ENCODE measurements around the gene ACTR10.

The ACTR10 gene

GRCh38 chr14:58199726-58200479 is at the start of gene ACTR10:
ACTR10 (plus strand) TSS chr14:58200149; CDS start chr14:58200218, 69 bp downstream.
- peak; percentile 85 for DNase-seq

GRCh38 chr14:58150243-58150805 is 49.6 kb upstream of the ACTR10 start:
- no peak for DNase-seq

GRCh38 chr14:58151133-58152013 is 48.6 kb upstream of the ACTR10 start:
- DNase-seq, result peak in 1 of 2 experiments; percentile 13

- peak; percentile 56 to 75 for DNase-seq
Measured at GRCh38 chr14:58152014-58152857, 47.7 kb upstream of the ACTR10 start, which contains the start of gene ARMH4. ARMH4 (minus strand) TSS chr14:58152213; CDS start chr14:58139358, 12,855 bp downstream.

- DNase-seq, result no peak
Measured at GRCh38 chr14:58160561-58160960, 39.4 kb upstream of the ACTR10 start.

- DNase-seq, result peak; percentile 63 to 78
Measured at GRCh38 chr14:58166005-58166983, 33.7 kb upstream of the ACTR10 start.

- DNase-seq, result no peak
Measured at GRCh38 chr14:58167057-58167456, 32.9 kb upstream of the ACTR10 start.

GRCh38 chr14:58167891-58168290 is 32.1 kb upstream of the ACTR10 start:
- DNase-seq, result no peak

- DNase-seq, result peak; percentile 40 to 57
Measured at GRCh38 chr14:58171090-58171489, 28.9 kb upstream of the ACTR10 start.

- DNase-seq, result no peak
Measured at GRCh38 chr14:58177125-58177524, 22.8 kb upstream of the ACTR10 start.

GRCh38 chr14:58189176-58189575 is 10.8 kb upstream of the ACTR10 start:
- no peak for DNase-seq

GRCh38 chr14:58191763-58192601 is 8.0 kb upstream of the ACTR10 start:
- no peak for DNase-seq

GRCh38 chr14:58193542-58193941 is 6.4 kb upstream of the ACTR10 start:
- no peak for DNase-seq

GRCh38 chr14:58196198-58196597 is 3.8 kb upstream of the ACTR10 start:
- no peak for DNase-seq

GRCh38 chr14:58198086-58198485 is 1.9 kb upstream of the ACTR10 start:
- DNase-seq, result no peak

- no peak for DNase-seq
Measured at GRCh38 chr14:58200480-58200841, 512 bp downstream of the ACTR10 start.

GRCh38 chr14:58200846-58201245 is 897 bp downstream of the ACTR10 start:
- DNase-seq, result no peak

- DNase-seq, result no peak
Measured at GRCh38 chr14:58213176-58213575, 13.2 kb downstream of the ACTR10 start.

- no peak for DNase-seq
Measured at GRCh38 chr14:58215191-58215914, 15.4 kb downstream of the ACTR10 start.

- DNase-seq, result no peak
Measured at GRCh38 chr14:58216544-58216943, 16.6 kb downstream of the ACTR10 start.
